Right lung (tissue), 5 donors: ENCODE data around the gene TAL1. TPM values are rescaled to one million over a fixed set of nuclear protein-coding genes. Genes with fewer than 3 reads are reported as not detected.

Experiments
- DNase-seq, 2 donors: peaks; one replicate each; pipeline ENCODE4 v3.0.0-alpha.2; 2013
- polyA plus RNA-seq, 5 donors: library from polyadenylated mRNA; unstranded; fragments of 120-200 nt; gene quantifications; one replicate each; pipeline versions ENCODE4 v1.2.1 to v1.2.3, GENCODE V29; 2013; ENCODE audit warnings: inconsistent platforms in 1 of 5, low replicate concordance in 1 of 5; ENCODE audit not compliant: insufficient read length in 5 of 5, insufficient read depth in 1 of 5

The TAL1 gene
- polyA plus RNA-seq, 5 donors, result 8.2 to 11.9 (median 8.8) TPM

DNA sequence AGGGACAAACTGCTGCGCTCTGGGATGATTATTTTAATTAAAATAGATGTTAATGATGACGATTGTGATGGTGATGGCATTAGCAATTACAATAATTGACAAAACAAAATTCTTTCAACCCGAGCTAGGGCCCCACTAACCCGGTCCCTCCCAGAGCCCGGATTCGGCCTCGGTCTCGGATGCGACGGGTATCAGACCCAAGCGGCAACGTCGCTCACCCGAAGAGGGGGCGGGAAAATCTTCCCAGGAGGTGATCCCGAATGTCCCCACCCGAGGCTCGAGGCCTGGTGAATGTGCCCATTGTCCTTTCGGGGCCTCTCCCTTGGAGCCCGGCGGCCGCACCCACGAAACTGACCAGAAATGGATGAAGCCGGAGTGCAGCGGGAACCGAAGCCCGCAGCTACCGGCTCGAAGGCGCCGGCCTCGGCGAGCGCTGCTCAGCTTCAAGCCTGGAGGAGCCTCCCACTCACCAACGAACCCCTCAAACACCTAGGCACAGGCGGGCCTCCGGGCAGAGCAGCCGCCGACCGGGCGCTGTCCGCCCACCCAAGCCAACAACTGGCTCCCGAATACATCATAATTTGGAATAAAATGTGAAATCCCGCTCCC is 1.2 kb downstream of the TAL1 start:
- no peak for DNase-seq

GRCh38 chr1:47229886-47230691 is 1.9 kb downstream of the TAL1 start:
- no peak for DNase-seq

DNA sequence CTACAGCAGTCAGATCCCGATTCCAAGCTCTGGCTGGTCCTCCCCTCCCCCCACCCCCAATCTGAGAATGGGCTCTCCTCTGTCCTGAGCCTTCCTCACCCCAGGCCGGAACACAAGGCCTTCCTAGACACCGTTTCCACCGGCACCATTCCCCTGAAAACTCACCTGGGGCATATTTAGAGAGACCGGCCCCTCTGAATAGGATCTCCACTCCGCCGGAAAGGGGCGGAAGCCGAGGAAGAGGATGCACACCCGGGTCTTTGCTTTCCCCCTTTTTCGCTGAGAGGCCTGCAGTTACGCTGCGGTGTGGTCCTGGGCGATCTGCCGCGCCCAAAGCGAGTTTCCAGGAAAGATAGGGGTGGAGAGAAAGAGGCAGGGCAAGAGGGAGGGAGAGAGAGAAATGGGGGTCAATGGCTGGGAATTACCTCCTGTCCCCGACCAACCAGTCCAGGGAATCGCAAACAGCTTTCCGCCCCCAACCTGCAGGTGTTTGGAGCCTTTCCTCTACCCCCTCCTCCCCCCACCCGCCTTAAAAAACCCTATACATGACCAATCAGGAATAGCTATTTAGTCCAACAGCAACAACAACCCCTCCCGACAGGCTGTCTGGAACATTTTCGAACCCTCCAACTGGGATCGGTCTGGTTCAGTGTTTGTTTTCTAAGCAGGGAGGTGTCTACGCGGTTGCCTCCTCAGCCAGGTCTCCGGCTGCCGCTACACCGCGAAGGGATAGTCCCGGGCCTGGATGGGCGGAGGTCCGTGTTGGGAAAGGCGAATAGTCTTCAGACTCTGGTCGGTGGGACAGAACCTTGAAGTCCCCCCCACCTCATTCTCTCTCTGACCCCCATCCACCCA is 2.8 kb downstream of the TAL1 start:
- DNase-seq, result no peak

DNA sequence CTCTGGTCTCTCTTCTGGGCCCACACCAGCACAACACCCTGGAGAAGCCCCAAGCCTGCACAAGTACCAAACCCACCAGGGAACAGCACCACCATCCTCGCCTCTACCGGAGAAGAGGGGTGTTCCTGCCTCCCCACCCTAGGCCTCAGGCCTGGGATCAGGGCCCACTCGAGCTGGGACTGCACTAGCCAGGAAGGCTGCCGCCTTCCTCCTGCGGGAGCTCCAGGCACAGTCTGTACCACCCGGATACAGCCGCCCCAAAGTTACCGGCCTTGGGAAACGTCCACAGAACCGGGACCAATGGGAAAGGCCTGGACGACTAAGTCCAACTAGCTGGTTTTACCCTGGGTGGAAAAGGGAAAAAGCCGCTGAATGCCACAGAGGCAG is 3.4 kb downstream of the TAL1 start:
- no peak for DNase-seq

- no peak for DNase-seq
Observed at GRCh38 chr1:47227341-47228232, 4.4 kb downstream of the TAL1 start.

DNA sequence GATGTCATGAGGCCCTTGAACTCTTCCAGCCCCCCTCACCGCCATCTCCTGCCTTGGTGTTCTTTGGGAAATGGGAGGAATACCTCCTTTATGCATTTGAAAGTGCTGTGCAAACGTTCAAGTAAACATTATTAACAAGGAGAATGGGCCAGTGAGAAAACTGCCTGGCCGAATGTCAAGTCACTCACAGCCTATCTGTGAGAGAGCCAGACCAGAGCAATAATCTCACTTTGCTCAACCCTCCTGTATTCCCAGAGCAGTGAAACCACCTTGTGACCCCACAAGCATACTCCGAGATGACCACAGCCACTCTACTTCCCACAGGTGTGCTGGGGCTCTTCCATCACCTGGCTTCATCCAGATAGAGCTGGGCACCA is 5.2 kb downstream of the TAL1 start:
- no peak for DNase-seq

GRCh38 chr1:47226121-47226838 is 5.7 kb downstream of the TAL1 start:
- no peak for DNase-seq

GRCh38 chr1:47225430-47226100 is 6.5 kb downstream of the TAL1 start:
- no peak for DNase-seq

DNA sequence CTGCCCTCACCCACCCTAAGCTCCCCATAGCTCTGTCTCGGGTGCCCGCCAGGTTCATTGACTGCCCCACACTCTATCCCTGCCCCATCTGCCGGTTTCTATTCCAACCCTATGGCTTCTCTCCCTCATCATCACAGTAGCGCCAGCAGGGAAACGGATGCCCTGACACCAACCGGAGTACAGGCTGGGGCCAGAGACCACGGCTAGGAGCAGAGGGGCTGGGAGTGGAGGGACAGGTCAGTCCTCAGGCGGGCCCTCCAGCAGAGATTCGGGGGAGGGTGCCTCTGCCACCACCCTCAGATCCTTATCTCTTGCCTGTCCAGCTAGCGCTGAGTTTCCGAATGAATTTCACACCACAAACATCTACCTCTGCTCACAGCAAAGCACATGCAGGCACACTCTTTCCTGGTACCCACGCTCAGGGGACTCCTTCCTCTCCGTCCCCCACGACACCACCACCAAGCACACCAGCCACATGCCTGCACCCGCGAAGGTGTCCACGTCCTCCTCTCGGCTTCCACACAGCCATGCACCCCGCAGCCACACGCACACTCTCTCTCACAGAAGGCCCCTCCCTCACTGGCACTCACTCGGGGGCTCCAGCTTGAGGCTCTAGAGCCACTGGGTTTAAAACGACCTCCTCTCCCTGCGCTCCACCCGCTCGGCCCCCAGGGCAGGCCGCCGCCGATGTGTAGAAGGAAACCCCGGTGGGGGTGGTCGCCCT is 7.2 kb downstream of the TAL1 start:
- DNase-seq, result no peak

DNA sequence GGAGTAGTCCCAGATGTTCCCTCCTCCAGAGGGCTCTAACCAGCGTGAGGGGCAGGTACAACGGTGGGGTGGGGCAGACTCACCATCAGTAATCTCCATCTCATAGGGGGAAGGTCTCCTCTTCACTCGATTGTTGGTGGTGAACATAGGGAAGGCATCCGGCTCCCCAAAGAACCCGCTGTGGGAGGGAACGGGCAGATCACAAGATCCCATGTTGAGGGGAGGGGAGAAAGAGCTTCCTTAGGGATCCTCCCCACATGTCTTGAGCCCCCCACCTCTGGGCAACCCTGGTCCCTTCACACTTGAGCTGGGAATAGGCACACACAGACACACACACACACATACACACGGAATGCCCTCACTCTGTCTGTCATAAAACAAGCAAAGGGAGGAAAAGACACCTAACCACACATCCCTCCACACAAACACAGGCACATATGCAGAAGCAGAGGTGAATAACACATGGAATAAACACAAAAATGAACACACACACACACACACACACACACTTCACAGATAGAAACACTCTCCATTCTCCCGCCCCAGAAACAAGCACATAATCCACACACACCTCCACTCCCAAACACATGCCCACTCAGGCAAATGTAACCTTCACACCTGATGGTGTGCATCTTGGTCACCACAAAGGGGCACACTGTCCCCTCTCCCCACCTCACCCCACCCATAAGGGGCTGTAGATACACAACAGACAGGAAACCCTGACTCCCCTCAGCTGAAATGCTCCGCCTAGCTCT is 7.9 kb downstream of the TAL1 start:
- DNase-seq, result no peak

- DNase-seq, result no peak
Observed at GRCh38 chr1:47223174-47223920, 8.7 kb downstream of the TAL1 start.

- no peak for DNase-seq
Observed at GRCh38 chr1:47222476-47222875, 9.5 kb downstream of the TAL1 start.

DNA sequence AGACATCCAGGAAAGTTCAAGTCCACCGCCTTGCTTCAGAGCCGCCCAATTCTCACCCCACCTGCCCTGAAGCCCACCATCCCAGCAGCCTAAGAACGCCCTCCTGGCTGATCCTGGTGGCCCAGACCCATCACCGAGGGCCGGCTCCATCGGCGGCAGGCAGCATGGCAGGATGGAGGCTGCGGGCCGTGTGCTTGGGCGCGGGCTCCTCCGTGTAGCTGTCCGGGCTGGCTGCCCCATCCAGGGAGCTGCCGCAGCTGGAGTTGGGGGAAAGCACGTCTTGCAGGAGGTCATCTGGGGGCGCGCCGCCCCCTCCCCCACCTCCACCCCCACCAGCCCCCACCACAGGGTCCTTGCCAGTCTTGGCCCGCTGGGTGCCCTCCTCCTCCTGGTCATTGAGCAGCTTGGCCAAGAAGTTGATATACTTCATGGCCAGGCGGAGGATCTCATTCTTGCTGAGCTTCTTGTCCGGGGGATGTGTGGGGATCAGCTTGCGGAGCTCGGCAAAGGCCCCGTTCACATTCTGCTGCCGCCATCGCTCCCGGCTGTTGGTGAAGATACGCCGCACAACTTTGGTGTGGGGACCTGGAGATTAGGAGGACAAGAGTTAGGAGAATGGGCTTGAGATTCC is 12.3 kb downstream of the TAL1 start:
- DNase-seq, result no peak

- no peak for DNase-seq
Observed at GRCh38 chr1:47219001-47219400, 13.0 kb downstream of the TAL1 start.

- DNase-seq, result no peak
Observed at GRCh38 chr1:47216278-47217059, 15.6 kb downstream of the TAL1 start.

DNA sequence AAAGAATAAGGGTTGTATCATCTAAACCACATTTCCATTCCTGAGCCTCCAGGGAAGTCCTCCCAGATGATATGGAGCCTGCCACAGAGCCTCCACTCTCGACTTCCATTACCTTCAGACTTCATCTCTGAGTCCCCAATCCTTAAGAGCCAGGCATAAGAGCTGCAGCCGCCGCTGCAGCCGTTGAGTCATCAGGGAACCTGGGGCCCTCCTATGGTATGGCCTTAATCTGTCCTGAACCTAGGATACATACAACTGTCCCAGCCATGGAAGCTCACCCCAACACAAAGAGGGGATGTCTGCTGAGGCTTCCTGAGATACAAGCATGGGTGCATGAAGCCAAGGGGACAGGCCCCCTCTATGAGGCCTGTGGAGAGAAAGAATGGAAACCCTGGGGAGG is 16.3 kb downstream of the TAL1 start:
- DNase-seq, result no peak

DNA sequence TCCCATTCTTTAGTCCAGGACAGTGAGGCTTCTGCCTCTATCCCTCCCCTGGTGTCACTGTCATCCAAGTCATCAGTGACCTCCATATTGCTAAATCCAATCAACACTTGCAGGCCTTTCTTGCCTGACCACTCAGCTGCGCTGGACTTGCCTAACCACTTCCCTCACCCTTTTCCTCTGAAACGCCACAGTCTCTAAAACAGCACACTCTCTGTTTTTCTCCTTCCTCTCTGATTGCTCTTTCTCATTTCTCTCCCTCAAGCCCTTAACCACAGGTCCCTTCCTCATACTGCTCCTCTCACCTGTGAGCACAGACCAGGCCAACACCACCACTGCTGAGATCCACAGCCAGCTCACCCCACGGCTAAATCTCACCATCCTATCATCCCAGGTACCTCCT is 17.5 kb downstream of the TAL1 start:
- DNase-seq, result no peak
